Mesangial cell (primary cell): Measurements from ENCODE around the gene IRGC. TPM values are rescaled to one million over a fixed set of nuclear protein-coding genes. Genes with fewer than 3 reads are reported as not detected.

Experiments
- total RNA-seq: library from RNA; depleted of rRNA; stranded (reverse); fragments of >200 nt; gene quantifications from 2 replicates; pipeline ENCODE4 v1.2.3, GENCODE V29; 2015

Gene IRGC
- total RNA-seq: not detected in 2 replicates

GRCh38 chr19:43715776-43716175 is at the start of gene IRGC:
IRGC (plus strand) TSS chr19:43716076; CDS start chr19:43718559, 2,483 bp downstream.

GRCh38 chr19:43754503-43755255 is 38.8 kb downstream of the IRGC start, which contains the start of gene SMG9:
SMG9 (minus strand) TSS chr19:43754962; CDS start chr19:43750741, 4,221 bp downstream.

Other genes with a start within 250 kb of the IRGC start
- gene PHLDB3, start 211.3 kb upstream of the IRGC start, total RNA-seq: 4.1 and 6.3 TPM in 2 replicates
- 61.3 and 106 TPM in 2 replicates for gene ETHE1, start 188.9 kb upstream of the IRGC start, total RNA-seq
- gene ZNF575, start 182.9 kb upstream of the IRGC start, total RNA-seq: 0.16 and 0.76 TPM in 2 replicates
- 34.4 and 45.0 TPM in 2 replicates for gene XRCC1, start 140.5 kb upstream of the IRGC start, total RNA-seq
- 1.3 and 4.6 TPM in 2 replicates for gene PINLYP, start 140.3 kb upstream of the IRGC start, total RNA-seq
- gene IRGQ, start 119.9 kb upstream of the IRGC start, total RNA-seq: 19.4 and 26.5 TPM in 2 replicates
- gene ZNF576, start 119.5 kb upstream of the IRGC start, total RNA-seq: 8.9 and 16.0 TPM in 2 replicates
- 0.16 and 0.25 TPM in 2 replicates for gene SRRM5, start 104.0 kb upstream of the IRGC start, total RNA-seq
- gene ZNF428, start 96.4 kb upstream of the IRGC start, total RNA-seq: 45.3 and 73.3 TPM in 2 replicates
- gene CADM4, start 76.2 kb upstream of the IRGC start, total RNA-seq: 24.4 and 39.2 TPM in 2 replicates
- gene PLAUR, start 45.9 kb upstream of the IRGC start, total RNA-seq: 40.7 and 139 TPM in 2 replicates
- gene SMG9, start 38.9 kb downstream of the IRGC start, total RNA-seq: 15.2 and 17.7 TPM in 2 replicates
- 0.81 and 3.0 TPM in 2 replicates for gene KCNN4, start 64.9 kb downstream of the IRGC start, total RNA-seq
- 0.13 and 0.33 TPM in 2 replicates for gene LYPD5, start 86.4 kb downstream of the IRGC start, total RNA-seq
- gene ZNF283, start 111.2 kb downstream of the IRGC start, total RNA-seq: 2.1 and 3.0 TPM in 2 replicates
- 0.33 and 1.8 TPM in 2 replicates for gene ZNF404, start 167.9 kb downstream of the IRGC start, total RNA-seq
- gene ZNF45, start 219.2 kb downstream of the IRGC start, total RNA-seq: 3.3 and 12.8 TPM in 2 replicates
- gene ZNF221, start 235.2 kb downstream of the IRGC start, total RNA-seq: 2.0 and 2.2 TPM in 2 replicates